IMR-90 (cell line): ENCODE results near the gene CNTLN. TPM values are rescaled to one million over a fixed set of nuclear protein-coding genes. Genes with fewer than 3 reads are reported as not detected.

Experiments used
- ATAC-seq: fragments of 200-7000 bp; cut with Tn5 transposase; 2 replicates; pipeline ENCODE4 v1.9.1; 2020; ENCODE audit warnings: low read depth, mild to moderate bottlenecking, moderate library complexity
- BruUV-seq: library from RNA; stranded (reverse); fragments of 400-500 nt; replicated peaks from 2 replicates; lab custom pipeline; 2021; lab: Mats Ljungman, UMichigan
- CTCF ChIA-PET: fragments of 300-600 bp; formaldehyde crosslinking; extraction: SDS; loops from one replicate; lab custom pipeline; 2021; ENCODE audit warnings: antibody characterized with exemption; lab: Yijun Ruan, JAX
- POLR2A ChIA-PET: fragments of 300-600 bp; sonication (Branson Sonifier 250); formaldehyde crosslinking; loops from one replicate; lab custom pipeline; 2022; ENCODE audit warnings: antibody characterized with exemption; ENCODE audit not compliant: unreplicated experiment; lab: Charles Lee
- DNase-seq: peaks from one replicate; pipeline ENCODE4 v3.0.0; 2013
- H2AFZ ChIP-seq: replicated peaks from 2 replicates; pipeline ENCODE3; 2013; ENCODE audit warnings: low read length, mild to moderate bottlenecking; ENCODE audit not compliant: poor library complexity
- H2AK5ac ChIP-seq: 2 replicates; pipeline ENCODE4 v1.6.1; 2013; ENCODE audit warnings: low read depth, low read length, inconsistent platforms
- H2AK9ac ChIP-seq: replicated peaks from 2 replicates; pipeline ENCODE3; 2013; ENCODE audit warnings: mild to moderate bottlenecking, low read depth, low read length, moderate library complexity; ENCODE audit not compliant: poor library complexity
- H2BK120ac ChIP-seq: 2 replicates; pipeline ENCODE4 v1.6.1; 2013; ENCODE audit warnings: low read depth, low read length, inconsistent platforms
- H2BK15ac ChIP-seq: 3 replicates; pipeline ENCODE4 v1.6.1; 2013; ENCODE audit warnings: low read depth, low read length, inconsistent platforms
- H2BK20ac ChIP-seq: 2 replicates; pipeline ENCODE4 v1.6.1; 2013; ENCODE audit warnings: low read depth, mild to moderate bottlenecking, inconsistent platforms, low read length, moderate library complexity
- H2BK5ac ChIP-seq: 2 replicates; pipeline ENCODE4 v1.6.1; 2013; ENCODE audit warnings: mild to moderate bottlenecking, low read depth, low read length, inconsistent platforms; ENCODE audit not compliant: poor library complexity, severe bottlenecking
- H3K14ac ChIP-seq: replicated peaks from 2 replicates; pipeline ENCODE4 v1.6.1; 2013; ENCODE audit warnings: low read depth, low read length, inconsistent platforms
- H3K18ac ChIP-seq: 2 replicates; pipeline ENCODE4 v1.6.1; 2013; ENCODE audit warnings: low read depth, low read length, control low read depth
- H3K23ac ChIP-seq: 2 replicates; pipeline ENCODE4 v1.6.1; 2013; ENCODE audit warnings: low read depth, low read length, inconsistent platforms
- H3K27ac ChIP-seq: 2 replicates; pipeline ENCODE4 v1.5.1; 2013; ENCODE audit warnings: mild to moderate bottlenecking, control low read depth, low read length; ENCODE audit not compliant: insufficient read depth
- H3K27me3 ChIP-seq: 2 replicates; pipeline ENCODE4 v1.6.1; 2013; ENCODE audit warnings: low read length; ENCODE audit not compliant: control insufficient read depth, insufficient read depth
- H3K36me3 ChIP-seq: 2 replicates; pipeline ENCODE4 v1.6.1; 2013; ENCODE audit warnings: low read length, mixed read lengths; ENCODE audit not compliant: control insufficient read depth, insufficient read depth
- H3K4ac ChIP-seq: 2 replicates; pipeline ENCODE4 v1.6.1; 2013; ENCODE audit warnings: low read depth, low read length, inconsistent platforms
- H3K4me1 ChIP-seq: 2 replicates; pipeline ENCODE4 v1.6.1; 2013; ENCODE audit warnings: low read length, mixed read lengths; ENCODE audit not compliant: control insufficient read depth, insufficient read depth
- H3K4me2 ChIP-seq: 2 replicates; pipeline ENCODE4 v1.6.1; 2013; ENCODE audit warnings: low read depth, mild to moderate bottlenecking, control low read depth, low read length, moderate library complexity
- H3K4me3 ChIP-seq: 2 replicates; pipeline ENCODE4 v1.5.1; 2013; ENCODE audit warnings: low read depth, mild to moderate bottlenecking, control low read depth, low read length, moderate library complexity; ENCODE audit not compliant: insufficient read depth
- H3K56ac ChIP-seq: 2 replicates; pipeline ENCODE4 v1.6.1; 2013; ENCODE audit warnings: low read length, inconsistent platforms; ENCODE audit not compliant: insufficient read depth; ENCODE audit errors: extremely low read depth
- H3K79me1 ChIP-seq, 2 experiments: 2 replicates each; pipeline ENCODE4 v1.6.1; 2013; ENCODE audit warnings: low read length in 2 of 2, inconsistent platforms in 1 of 2, low read depth in 1 of 2
- H3K9ac ChIP-seq: 2 replicates; pipeline ENCODE4 v1.6.1; 2013; ENCODE audit warnings: low read depth, low read length, control low read depth
- H3K9me1 ChIP-seq: 2 replicates; pipeline ENCODE4 v1.6.1; 2013; ENCODE audit warnings: low read length, inconsistent platforms; ENCODE audit not compliant: insufficient read depth
- H3K9me3 ChIP-seq: 2 replicates; pipeline ENCODE4 v1.6.1; 2013; ENCODE audit warnings: low read length; ENCODE audit not compliant: control insufficient read depth, insufficient read depth
- H4K20me1 ChIP-seq: 2 replicates; pipeline ENCODE4 v1.6.1; 2013; ENCODE audit warnings: low read length, inconsistent platforms; ENCODE audit not compliant: insufficient read depth
- H4K5ac ChIP-seq: 2 replicates; pipeline ENCODE4 v1.6.1; 2013; ENCODE audit warnings: mild to moderate bottlenecking, low read depth, low read length, control low read depth
- H4K8ac ChIP-seq, 2 experiments: 2 replicates each; pipeline ENCODE4 v1.6.1; 2013; ENCODE audit warnings: low read depth in 2 of 2, low read length in 2 of 2, control low read depth in 1 of 2, inconsistent platforms in 1 of 2
- H4K91ac ChIP-seq: 2 replicates; pipeline ENCODE4 v1.6.1; 2013; ENCODE audit warnings: low read depth, low read length, inconsistent platforms; ENCODE audit not compliant: insufficient read depth
- BHLHE40 ChIP-seq: fragments of 150-350 bp; IDR thresholded peaks from 2 replicates; pipeline ENCODE4 v1.6.1; 2016; ENCODE audit warnings: mild to moderate bottlenecking, low read depth, low read length
- CEBPB ChIP-seq: IDR thresholded peaks from 2 replicates; pipeline ENCODE4 v1.6.1; 2012; ENCODE audit warnings: low read depth, low read length, improper control_type of control experiment
- CHD1 ChIP-seq: IDR thresholded peaks from 2 replicates; pipeline ENCODE4 v1.6.1; 2012; ENCODE audit warnings: low read depth, low read length, improper control_type of control experiment
- FOS ChIP-seq: fragments of 150-350 bp; IDR thresholded peaks from 2 replicates; pipeline ENCODE4 v1.6.1; 2016; ENCODE audit warnings: low read depth, low read length
- MAFK ChIP-seq: IDR thresholded peaks from 2 replicates; pipeline ENCODE4 v1.6.1; 2012; ENCODE audit warnings: low read depth, low read length, improper control_type of control experiment
- MAZ ChIP-seq: IDR thresholded peaks from 2 replicates; pipeline ENCODE4 v1.6.1; 2012; ENCODE audit warnings: low read depth, mild to moderate bottlenecking, low read length, improper control_type of control experiment, moderate library complexity, borderline replicate concordance
- MXI1 ChIP-seq: IDR thresholded peaks from 2 replicates; pipeline ENCODE4 v1.6.1; 2012; ENCODE audit warnings: low read depth, mild to moderate bottlenecking, low read length, moderate library complexity, borderline replicate concordance
- NFE2L2 ChIP-seq: fragments of 150-350 bp; IDR thresholded peaks from 2 replicates; pipeline ENCODE4 v1.6.1; 2016; ENCODE audit warnings: low read depth, mild to moderate bottlenecking, low read length
- POLR2A ChIP-seq: IDR thresholded peaks from 2 replicates; pipeline ENCODE4 v1.6.1; 2012; ENCODE audit warnings: mild to moderate bottlenecking, low read depth, low read length
- RAD21 ChIP-seq: IDR thresholded peaks from 2 replicates; pipeline ENCODE4 v1.6.1; 2012; ENCODE audit warnings: low read length, improper control_type of control experiment
- RCOR1 ChIP-seq: IDR thresholded peaks from 2 replicates; pipeline ENCODE4 v1.6.1; 2012; ENCODE audit warnings: mild to moderate bottlenecking, low read length, improper control_type of control experiment; ENCODE audit not compliant: insufficient replicate concordance
- RFX5 ChIP-seq: IDR thresholded peaks from 2 replicates; pipeline ENCODE4 v1.8.0; 2012; ENCODE audit warnings: low read depth, mild to moderate bottlenecking, low read length, moderate library complexity
- SMC3 ChIP-seq: fragments of 150-350 bp; IDR thresholded peaks from 2 replicates; pipeline ENCODE4 v1.6.1; 2016; ENCODE audit warnings: low read depth, mild to moderate bottlenecking, antibody characterized with exemption, low read length, moderate library complexity
- WGBS, 2 experiments: methylation state at CpG; one replicate each; pipeline versions ENCODE4 v1.1.5 to v1.1.7; 2013; ENCODE audit warnings: missing lambda C conversion rate in 2 of 2; ENCODE audit not compliant: insufficient read length in 1 of 2; ENCODE audit errors: extremely low coverage in 2 of 2; 5-methylcytosine and 5-hydroxymethylcytosine counted together
- dilution Hi-C: fragments of 300-500 bp; cut with HindIII; formaldehyde crosslinking; loops from one replicate; pipeline ENCODE4 v1.14.3; 2018; ENCODE audit warnings: low sequenced_read_pairs; ENCODE audit not compliant: unreplicated experiment
- in situ Hi-C: fragments of 300-500 bp; cut with MboI; formaldehyde crosslinking; loops from 3 replicates; pipeline ENCODE4 v1.14.3; 2019; ENCODE audit warnings: low sequenced_read_pairs, inconsistent platforms, mixed read lengths
- intact Hi-C: fragments of 100-400 bp; cut with micrococcal nuclease; formaldehyde crosslinking; loops from 2 replicates; pipeline ENCODE4 v1.10.0; 2022
- polyA plus RNA-seq, 3 experiments: library from polyadenylated mRNA; depleted of rRNA; stranded (reverse); fragments of >200 nt; gene quantifications; 2 replicates each; pipeline ENCODE4 v1.2.3, GENCODE V29; 2012; ENCODE audit warnings: low replicate concordance in 1 of 3
- total RNA-seq: library from RNA; depleted of rRNA; stranded (reverse); fragments of >200 nt; gene quantifications from 2 replicates; pipeline ENCODE4 v1.2.3, GENCODE V29; 2012
- TF ChIP-seq, protein P1 (sequence below): fragments of 150-350 bp; IDR thresholded peaks from 2 replicates; pipeline ENCODE4 v1.6.1; 2017; ENCODE audit warnings: mild to moderate bottlenecking, antibody characterized with exemption, low read length, low read depth
- TF ChIP-seq, protein P2 (sequence below): conservative IDR thresholded peaks from 2 replicates; pipeline ENCODE4 v1.5.1; 2012; ENCODE audit warnings: mild to moderate bottlenecking, low read depth, low read length, improper control_type of control experiment
- TF ChIP-seq, protein P3 (sequence below): fragments of 150-350 bp; IDR thresholded peaks from 2 replicates; pipeline ENCODE4 v1.6.1; 2016; ENCODE audit warnings: low read depth, mild to moderate bottlenecking, low read length, moderate library complexity, borderline replicate concordance

CNTLN gene
- total and polyA plus RNA-seq, 2 of the 4 experiments (the other 2 are of a cell fraction) = 3.8 to 5.9 TPM

DNA sequence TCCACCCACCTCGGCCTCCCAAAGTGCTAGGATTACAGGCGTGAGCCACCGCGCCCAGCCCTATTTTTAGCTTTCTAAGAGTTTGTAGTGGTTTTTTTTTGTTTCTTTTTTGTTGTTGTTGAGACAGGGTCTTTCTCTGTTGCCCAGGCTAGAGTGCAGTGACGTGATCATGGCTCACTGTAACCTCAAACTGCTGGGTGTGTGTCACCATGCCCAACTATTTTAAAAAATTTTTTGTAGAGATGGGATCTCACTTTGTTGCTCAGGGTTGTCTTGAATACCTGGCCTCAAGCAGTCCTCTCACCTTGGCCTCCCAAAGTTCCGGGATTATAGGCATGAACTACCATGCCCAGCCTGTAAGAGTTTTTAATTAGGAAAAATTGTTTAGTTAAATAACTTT lies 298.7 kb downstream of the CNTLN start:
- H3K56ac ChIP-seq = no peak overlapping the region
- no peaks in the 10 kb centered on the region for H3K79me1 ChIP-seq
- no peak overlapping the region for H4K5ac ChIP-seq
- no peak overlapping the region for H2BK5ac ChIP-seq
- in situ Hi-C loops (no loop called here), dilution Hi-C loops (no loop called here), intact Hi-C loops (no loop called here)
- no peak overlapping the region for H2BK120ac ChIP-seq
- no peak overlapping the region for H2AK9ac ChIP-seq
- no peak overlapping the region for H3K14ac ChIP-seq
- no peak overlapping the region for H4K91ac ChIP-seq
- H3K4ac ChIP-seq = no peak overlapping the region
- no peak overlapping the region for H2BK15ac ChIP-seq
- peaks cover 2% of the 10 kb centered on the region; the same call in 1 of the 2 replicates for H3K9me3 ChIP-seq
- ATAC-seq (no peak), DNase-seq (no peak)
- H3K4me2 ChIP-seq = no peak overlapping the region
- no peak overlapping the region for H2AFZ ChIP-seq
- no TSS peak for BruUV-seq
- H4K8ac ChIP-seq = no peak overlapping the region
- H3K27me3 ChIP-seq = no peaks in the 10 kb centered on the region
- ChIA-PET CTCF (interaction anchor here (0.6 kb wide), 1 partner anchor 31 kb away, joined by 3 read pairs; no protein-coding TSS in a partner anchor), POLR2A (no interaction called here)
- 100% methylated on average over 3 of the region's 6 CpGs; no CpG with 5 or more reads in 1 of the 2 experiments for WGBS, 2 experiments
- no peak overlapping the region for H3K18ac ChIP-seq
- no peak overlapping the region for H2BK20ac ChIP-seq
- H2AK5ac ChIP-seq = no peak overlapping the region
- no peak overlapping the region for H3K23ac ChIP-seq
- H3K9ac ChIP-seq = no peak overlapping the region
- H3K9me1 ChIP-seq = no peaks in the 10 kb centered on the region
- 0 out of 2 replicates have a peak, but pooled peaks cover 2% of the 10 kb centered on the region for H3K36me3 ChIP-seq
- H4K20me1 ChIP-seq = no peaks in the 10 kb centered on the region
- H3K4me3 ChIP-seq = no peak overlapping the region
- H3K4me1 ChIP-seq = no peaks in the 10 kb centered on the region
- TF ChIP-seq CEBPB (no peak), SMC3 (no peak), RCOR1 (no peak), RFX5 (no peak), RAD21 (no peak), NFE2L2 (no peak), CHD1 (no peak), MXI1 (no peak), POLR2A (no peak), FOS (no peak), BHLHE40 (no peak), MAFK (no peak), MAZ (no peak)
- TF ChIP-seq, protein P1, sequence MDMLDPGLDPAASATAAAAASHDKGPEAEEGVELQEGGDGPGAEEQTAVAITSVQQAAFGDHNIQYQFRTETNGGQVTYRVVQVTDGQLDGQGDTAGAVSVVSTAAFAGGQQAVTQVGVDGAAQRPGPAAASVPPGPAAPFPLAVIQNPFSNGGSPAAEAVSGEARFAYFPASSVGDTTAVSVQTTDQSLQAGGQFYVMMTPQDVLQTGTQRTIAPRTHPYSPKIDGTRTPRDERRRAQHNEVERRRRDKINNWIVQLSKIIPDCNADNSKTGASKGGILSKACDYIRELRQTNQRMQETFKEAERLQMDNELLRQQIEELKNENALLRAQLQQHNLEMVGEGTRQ = no peak
- TF ChIP-seq, protein P2, sequence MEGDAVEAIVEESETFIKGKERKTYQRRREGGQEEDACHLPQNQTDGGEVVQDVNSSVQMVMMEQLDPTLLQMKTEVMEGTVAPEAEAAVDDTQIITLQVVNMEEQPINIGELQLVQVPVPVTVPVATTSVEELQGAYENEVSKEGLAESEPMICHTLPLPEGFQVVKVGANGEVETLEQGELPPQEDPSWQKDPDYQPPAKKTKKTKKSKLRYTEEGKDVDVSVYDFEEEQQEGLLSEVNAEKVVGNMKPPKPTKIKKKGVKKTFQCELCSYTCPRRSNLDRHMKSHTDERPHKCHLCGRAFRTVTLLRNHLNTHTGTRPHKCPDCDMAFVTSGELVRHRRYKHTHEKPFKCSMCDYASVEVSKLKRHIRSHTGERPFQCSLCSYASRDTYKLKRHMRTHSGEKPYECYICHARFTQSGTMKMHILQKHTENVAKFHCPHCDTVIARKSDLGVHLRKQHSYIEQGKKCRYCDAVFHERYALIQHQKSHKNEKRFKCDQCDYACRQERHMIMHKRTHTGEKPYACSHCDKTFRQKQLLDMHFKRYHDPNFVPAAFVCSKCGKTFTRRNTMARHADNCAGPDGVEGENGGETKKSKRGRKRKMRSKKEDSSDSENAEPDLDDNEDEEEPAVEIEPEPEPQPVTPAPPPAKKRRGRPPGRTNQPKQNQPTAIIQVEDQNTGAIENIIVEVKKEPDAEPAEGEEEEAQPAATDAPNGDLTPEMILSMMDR = no peak
- TF ChIP-seq, protein P3, sequence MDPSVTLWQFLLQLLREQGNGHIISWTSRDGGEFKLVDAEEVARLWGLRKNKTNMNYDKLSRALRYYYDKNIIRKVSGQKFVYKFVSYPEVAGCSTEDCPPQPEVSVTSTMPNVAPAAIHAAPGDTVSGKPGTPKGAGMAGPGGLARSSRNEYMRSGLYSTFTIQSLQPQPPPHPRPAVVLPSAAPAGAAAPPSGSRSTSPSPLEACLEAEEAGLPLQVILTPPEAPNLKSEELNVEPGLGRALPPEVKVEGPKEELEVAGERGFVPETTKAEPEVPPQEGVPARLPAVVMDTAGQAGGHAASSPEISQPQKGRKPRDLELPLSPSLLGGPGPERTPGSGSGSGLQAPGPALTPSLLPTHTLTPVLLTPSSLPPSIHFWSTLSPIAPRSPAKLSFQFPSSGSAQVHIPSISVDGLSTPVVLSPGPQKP = no peak
- no peak overlapping the region for H3K27ac ChIP-seq
